Limb (tissue), 2 donors: ENCODE data around the gene C19orf12.
"Not testable (repeated sequence)": the region's sequence is repeated elsewhere in the genome, so short reads cannot be mapped to it uniquely, and the experiment has no call there.

ENCODE experiments used
- DNase-seq, 2 donors: peaks; one replicate each; pipeline ENCODE4 v3.0.0-alpha.2; 2016; ENCODE audit errors: extremely low spot score in 2 of 2

C19orf12 gene

DNA sequence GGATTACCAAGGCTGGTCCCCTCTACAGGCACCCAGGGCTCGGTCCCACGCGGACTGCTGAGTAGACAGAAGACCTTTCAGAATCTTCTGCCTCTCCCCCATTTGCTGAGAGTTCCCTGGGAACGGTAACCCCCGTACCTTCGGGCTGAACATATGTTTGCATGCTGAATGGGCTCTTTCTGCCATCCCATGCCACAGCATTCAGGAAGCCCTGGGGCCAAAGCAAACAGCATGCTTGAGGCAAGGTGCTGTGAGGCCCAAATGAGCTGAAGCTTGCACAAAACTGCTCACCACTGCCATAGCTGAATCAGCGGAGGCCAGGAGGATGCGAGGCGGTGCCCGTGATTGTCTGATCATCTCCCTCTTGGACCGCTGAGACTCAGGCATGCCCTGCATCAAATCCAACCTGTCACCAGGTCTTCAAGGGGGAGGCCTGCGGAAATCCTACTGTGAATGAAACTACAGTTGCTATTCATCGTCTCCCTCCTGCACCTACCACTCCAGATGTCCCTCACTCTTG, 16.3 kb upstream of the C19orf12 start:
- no peak for DNase-seq

DNA sequence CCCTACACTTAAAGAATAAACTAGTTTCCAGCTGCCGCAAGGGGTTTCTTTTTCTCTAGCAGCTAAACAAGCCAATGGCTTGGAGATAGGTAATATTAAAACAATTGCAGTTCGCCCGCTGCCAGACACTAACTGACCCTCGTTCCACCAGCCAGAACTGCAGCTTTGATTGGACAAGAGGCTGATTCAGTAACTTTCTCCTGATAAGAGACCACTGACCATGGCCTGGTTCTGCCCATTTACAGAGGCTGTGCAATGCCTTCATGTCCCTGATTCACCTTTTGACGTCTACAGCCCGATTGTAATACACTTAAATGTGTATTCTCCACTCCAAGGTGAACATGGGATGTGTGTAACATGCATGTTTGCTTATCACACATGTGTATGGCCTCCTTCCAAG, 12.8 kb upstream of the C19orf12 start:
- no peak for DNase-seq

DNA sequence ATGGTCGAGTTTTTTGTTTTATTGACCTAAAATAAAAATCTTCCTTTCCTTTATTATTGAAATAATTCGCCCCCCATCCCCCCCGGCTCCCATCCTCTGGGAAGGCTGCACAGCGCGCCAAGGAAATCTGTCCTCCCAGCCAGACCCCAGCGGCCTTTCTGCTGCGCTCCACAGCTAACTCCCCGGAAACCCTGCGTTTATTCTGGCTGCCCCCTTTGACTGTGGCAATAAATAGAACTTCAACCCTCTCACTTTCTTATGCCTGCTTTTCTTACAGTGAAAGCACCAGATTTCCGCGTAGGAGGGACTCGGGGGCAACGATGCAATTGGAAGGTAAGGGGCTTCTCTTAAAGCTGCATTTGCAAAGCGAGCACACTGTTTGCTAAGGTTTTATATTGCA, 9.7 kb upstream of the C19orf12 start:
- DNase-seq = no peak

DNA sequence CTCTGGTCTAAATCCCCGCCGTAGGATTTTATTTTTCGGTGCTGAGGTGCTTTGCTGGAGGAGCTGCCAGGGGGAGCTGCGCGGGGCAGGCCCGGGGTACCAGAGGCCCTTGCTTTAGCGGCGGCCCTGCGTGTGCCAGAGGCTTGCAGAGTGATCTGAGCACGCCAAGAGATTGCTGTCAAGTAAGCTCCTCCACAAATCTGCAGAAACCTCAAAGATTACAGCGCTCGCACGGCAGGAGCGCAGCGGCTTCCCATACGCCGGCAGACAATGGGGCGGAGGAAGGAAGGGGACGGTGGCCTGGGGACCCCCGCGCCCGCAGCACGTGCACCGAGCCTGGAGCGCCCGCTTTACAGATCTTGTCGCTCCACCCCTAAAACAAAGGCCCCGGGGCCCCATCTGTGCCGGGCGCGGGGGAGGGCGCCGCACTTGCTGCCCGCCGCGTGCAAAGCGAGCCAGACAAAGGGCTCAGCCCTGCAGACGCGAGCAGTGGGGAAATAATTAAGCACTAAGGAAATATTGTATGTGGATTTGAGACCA, 9.1 kb upstream of the C19orf12 start:
- DNase-seq = peak; percentile 20 to 72

DNA sequence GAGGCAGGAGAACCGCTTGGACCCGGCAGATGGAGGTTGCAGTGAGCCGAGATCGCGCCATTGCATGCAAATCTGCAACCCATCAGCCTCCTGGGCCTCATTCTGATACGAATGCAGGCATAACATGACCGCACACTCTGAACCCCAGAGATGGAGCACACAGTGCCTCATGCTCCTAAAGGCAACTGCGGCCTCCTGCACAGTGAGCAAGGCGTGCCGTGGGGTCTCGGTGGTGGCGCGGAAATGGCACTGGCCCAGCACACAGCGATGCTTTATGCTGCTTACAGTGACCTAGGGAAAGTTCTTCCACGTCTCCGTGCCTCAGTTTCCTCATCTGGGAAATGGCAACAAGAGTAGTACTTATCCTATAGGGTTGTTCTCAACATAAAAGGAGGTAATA, 2.0 kb upstream of the C19orf12 start:
- DNase-seq = no peak

DNA sequence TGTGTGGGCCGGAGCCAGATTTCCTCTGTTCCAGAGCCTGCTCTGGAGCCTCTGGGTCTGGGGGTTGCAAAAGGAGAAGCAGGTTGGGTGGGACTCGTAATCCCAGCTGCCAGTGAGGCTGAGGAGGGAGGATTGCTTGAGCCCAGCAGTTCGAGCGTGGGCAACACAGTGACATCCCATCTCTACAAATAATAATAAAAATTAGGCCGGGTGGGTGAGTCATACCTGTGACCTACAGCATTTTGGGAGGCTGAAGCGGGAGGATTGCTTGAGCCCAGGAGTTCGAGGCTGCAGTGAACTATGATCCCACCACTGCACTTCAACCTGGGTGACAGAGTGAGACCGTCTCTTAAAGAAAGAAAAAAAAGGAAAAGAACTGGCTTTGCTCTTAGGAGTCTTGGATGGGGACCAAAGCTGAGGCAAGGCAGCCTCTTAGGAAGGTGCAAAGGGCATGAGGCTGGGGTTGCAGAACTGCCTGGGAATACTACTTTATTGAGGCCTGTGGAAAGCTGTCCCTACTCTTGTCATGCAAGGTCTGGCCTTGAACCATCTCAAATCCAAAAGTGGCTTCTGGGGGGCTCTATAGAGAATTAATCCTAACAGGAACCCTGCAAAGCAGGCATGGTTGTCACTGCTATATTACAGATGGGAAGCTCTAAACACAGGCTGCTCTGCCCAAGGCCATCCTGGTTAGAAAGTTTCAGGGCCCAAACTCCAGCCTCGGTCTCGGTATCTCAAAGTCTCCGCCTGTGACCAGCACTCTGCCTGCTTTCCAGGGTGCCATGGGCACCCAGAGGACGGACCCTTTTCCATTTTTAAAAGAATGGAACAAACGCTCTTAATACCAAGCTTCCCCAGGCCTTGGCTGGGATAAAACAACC, 880 bp upstream of the C19orf12 start:
- DNase-seq = peak in 1 of 2 donors; percentile 14

DNA sequence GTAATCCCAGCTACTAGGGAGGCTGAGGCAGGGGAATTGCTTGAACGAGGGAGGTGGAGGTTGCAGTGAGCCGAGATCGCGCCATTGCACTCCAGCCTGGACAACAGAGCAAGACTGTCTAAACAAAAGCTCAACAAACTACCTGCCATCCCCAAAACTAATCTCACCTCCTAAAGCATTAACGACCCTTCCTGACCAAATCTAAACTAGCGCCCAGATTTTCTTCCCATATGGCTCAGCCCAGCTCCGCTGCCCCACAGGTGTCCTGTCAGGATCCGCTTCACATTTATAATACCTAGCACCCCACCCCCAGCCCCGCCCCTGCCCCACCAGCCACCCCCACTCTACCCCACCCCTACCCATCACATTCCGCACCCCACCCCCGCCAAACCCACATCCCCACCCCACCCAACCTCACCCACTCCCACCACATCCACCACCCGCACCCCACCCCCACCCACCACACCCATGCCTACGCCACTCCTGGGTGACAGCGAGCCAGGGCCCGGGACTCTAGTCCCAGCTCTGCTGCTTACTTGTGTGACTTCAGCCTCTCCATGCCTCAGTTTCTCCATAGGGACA, 599 bp downstream of the C19orf12 start:
- DNase-seq = no peak

DNA sequence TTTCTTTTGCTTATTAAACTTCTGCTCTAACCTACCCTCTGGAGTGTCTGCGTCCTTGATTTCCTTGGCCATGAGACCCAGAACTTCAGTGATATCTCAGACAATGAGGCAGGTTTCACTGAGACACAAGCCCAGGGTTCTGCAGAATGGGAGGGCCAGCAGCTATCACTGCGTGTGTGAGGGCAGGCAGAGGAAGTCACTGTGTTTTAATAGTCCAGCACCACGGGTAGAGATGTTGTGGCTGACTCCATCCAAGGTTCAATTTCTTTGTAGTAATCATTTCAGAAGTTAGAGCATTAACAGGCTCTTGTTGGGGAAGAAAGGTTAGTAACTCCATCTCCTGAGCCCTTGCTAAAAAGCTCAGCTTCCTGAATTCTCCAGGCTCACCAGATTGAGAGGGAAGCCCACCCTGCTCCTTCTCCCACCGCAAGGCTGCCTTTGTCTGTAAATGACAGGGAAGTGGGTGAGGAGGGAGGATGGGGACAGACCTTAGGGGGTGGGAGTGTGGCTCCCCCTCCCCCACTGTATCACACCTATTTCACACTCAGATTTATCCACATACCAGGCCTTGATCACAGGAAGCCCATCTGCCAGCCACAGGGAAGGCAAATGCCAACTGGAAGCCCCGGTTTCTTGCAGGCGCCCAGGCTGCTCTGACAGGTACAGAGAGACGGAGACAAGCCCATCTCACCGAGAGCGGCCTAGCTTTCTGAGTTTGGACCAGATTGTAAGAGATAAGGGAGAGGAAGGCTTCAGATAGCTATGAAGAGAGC, 2.1 kb downstream of the C19orf12 start:
- DNase-seq = no peak

DNA sequence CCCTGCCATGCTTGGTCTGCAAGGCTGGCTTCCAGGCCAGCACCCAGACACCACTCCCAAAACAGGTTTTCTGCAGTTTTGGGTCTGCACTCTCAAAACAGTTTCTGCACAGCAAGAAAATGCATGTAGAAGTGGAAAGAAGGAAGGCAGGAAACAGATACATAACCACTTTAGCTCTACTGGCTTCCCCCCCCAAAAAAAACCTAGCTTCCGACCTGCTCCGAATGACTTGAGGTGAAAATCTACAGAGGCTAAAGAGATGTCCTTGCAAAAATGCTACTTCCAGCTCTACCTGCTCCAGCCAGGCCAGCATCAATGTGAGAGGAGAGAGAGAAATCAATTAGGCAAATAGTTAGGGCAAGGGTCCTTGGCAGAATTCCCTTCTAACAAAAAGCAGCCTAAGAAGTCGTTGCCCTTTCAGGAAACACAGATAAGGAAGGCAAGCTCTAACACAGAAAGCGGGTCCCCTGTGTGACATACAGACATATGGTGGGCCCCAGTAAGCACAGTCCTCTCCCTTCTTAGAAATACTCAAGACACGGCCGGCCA, 3.4 kb downstream of the C19orf12 start:
- DNase-seq = no peak

DNA sequence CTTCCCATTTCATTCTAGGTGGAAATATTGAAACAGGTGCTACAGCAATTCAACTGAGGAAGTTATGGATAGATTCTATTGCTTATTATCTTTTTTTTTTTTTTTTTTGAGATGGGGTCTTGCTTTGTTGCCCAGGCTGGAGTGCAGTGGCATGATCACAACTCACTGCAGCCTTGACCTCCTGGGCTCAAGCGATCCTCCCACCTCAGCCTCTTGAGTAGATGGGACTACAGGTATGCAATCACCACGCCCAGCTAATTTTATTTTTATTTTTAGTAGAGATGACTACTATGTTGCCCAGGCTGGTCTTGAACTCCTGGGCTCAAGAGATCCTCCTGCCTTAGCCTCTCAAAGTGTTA, 5.6 kb downstream of the C19orf12 start:
- DNase-seq = not testable (repeated sequence)

DNA sequence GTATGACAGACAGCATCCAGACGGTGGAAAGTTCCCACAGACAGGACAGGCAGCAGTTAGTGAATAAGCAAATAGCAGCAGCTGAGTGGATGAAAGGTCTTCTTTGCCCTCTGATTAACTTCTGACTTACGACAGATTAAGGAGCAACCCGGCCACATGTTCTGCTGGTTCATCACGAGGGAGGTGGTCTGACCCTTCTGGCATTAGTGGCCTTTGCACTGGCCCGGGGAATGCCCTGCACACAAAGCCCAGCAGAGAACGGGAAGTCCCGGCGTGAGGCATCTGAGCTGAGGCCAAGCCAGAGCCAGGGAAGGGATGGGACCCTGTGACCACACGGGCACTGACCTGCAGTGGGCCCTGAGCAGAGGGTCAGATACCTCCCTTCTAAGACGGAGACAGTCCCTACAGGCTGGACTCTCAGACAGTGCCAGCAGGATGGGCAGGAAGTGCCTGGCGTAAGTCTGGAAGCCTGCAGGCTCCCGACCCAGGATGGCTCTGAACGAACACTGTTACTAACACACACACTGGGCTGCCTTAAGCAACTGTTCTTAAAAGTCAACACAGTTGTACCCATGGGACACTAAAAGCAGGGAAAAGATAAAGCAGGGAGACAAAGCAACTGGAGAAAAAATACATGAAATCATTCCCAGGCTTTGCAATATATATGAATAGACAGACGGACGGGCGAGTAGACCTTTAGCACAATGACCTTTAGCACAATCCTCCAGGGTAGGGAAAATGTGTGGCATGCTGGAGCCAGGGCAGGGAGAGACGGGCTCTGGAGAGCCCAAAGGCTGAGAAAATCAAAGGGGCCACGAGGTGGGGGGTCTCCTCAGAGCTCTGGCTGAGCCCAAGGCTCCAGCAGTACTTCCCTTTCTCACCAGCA, 6.3 kb downstream of the C19orf12 start:
- no peak for DNase-seq

DNA sequence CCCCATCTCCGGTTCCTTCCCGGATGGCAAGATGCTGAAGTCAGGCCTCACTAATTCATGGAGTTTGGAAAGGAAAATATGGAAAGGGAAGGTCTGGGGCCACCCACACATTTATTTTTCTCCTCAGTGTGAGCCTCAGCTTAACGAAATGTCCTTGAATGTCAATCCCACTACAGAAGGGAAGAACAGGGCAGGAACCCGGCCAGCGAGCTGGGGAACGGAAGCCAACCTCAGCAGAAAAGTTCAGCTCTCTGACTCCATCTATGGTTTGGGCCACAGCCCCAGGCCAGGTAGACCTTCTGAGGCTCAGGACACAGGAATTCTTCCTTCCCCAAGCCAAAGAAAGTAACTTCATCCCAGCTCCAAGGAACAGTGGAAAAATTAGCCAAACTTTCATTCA, 8.4 kb downstream of the C19orf12 start:
- DNase-seq = no peak

DNA sequence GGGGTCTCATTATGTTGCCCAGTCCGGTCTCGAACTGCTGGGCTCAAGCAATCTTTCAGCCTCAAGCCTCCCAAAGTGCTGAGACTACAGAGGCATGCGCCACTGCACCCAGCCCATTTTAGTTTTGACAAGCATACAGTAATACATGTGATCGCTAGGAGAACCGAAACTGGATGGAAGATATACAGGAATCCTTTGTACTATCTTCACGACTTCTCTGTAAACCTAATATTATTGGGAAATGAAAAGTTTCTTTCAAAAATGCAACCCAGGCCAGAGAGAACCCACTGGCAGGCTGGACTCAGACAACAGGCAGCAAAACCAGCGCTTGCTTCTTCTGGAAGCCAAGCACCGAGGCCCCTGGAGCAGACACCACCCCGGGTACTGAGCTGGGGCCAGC, 9.4 kb downstream of the C19orf12 start:
- DNase-seq = no peak

DNA sequence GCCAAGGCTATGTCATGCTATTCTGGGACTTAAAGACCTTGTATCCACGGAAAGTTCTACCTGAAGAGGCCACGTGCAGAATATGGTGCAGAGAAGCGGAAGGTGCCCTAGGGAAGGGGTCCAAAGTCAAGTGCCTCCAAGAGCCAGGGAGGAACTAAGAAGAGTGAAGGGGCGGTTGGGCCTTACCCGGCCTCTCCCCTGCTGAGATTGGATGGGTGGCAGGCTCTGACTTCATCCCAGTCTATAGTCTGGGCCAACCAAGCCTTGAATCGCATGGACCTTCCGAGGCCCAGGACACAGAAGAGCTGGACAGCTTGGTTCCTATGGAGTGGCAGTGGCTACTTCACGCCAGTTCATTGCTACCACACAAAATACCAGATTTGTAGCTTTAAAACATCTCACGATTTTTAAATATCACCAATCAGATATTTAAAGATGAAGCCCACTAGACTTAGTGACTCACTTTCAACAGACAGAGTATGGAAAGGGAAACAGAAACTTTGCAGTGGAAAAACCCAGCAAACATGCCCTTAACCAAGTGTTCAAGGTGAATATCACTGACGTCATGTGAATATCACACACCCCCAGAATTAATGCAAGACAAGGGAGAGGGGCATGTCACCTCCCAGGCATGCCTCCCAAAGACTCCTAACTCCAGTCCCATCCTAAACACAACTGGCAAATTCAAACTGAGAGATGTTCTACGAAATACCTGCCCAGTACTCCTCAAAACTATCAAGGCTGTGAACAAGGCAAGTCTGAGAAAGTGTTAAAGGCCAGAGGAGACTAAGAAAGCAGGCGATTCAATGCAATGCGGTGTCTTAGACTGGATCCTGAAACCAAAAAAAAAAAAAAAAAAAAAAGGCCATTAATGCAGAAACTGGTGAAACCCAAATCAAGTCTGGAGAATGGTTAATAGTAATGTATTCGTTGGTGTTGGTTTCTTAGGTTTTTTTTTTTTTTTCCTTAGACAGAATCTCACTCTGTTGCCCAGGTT, 10.2 kb downstream of the C19orf12 start:
- DNase-seq = no peak

DNA sequence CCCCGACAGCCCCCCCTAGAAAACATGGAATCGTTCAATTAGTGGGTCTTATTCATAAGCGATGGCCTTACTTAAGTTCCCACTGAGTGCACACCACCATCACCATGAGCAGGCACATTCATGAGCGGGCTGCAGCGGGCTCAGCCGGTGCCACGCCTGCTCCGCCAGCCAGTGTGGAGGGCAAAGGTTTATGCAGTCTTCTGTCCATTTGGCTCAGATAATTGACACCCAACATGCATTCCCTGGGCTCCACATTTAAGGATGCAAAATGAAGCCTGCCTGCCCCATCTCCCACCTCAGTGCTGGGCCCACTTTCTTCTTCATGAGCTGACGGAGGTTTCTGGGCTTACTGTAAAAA, 12.1 kb downstream of the C19orf12 start:
- DNase-seq = no peak

DNA sequence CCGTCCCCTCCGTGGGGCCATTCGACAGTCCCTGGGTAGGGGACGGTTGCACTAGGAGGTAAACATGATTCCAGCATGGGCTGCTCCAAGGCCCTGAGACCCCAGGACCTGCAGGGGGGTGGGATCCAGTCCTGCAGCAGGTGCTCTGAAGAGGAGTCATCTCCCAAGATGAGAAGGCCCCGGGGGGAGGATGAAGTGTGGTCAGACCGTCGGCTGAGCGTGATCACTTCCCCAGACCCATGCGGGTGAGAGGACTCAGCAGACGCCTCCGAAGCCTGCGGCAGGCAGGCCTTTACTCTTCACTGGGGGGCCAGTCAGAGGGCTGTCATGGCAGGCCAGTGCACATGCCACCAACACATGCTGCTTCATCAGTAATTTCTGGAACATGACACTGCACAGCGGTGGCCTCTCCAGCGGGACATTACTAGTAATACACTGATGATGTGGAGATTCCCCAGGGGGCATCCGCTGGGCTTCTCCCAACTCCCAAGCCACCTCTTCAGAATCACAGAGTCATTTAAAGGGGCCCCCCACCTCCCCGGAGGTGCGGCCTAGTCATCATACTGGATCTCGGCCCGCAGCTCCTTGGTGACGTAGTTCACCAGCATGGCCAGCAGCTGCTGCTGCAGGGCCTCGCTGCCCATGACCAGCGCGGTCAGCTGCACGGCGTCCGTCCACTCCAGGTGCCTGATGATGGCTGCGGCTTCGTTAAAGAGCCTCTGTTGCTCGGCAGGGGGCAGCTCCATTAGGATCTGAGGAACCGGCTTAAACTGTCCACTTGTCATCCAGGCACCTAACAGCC, 12.7 kb downstream of the C19orf12 start:
- no peak for DNase-seq

DNA sequence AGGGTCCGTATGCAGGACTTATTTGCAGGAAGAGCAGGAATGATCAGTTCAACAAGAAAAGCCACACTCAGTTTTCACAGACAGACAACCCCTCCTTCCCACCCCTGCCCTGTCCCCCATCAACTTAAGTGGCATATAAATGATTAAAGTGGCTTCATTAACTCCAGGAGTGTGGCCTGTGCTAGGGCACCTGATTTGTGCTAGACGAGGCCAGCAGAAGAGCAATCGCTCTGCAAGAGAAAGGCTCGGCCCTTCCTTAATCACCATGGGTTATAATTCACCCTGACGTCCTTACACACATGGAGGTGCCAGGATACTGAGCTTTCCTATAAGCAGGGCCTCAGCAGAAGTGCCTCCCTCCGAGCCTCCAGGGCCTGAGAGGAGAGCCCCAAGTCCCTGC, 14.6 kb downstream of the C19orf12 start:
- no peak for DNase-seq

DNA sequence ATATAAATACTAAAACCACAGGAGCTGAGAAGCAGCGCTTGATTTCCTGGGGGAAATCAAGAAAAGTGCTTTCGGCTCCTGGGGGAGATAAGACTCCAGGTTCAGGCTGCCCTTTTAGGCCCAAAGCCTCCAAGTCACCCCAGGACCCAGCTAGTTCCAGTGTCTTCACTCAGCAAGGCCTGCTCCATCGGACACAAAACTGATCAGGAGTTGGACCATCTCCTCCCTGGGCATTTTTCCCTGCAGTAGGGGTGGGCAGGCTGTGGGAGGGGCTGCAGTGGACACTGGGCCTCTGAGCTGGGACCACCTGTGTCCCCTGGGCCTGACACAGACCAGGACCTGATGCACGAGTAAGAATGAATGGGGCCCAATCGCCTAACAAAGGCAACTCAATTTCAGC, 15.2 kb downstream of the C19orf12 start:
- DNase-seq = no peak
